ENCODE results near the gene FANCC.
"Not testable (repeated sequence)": the region's sequence is repeated elsewhere in the genome, so short reads cannot be mapped to it uniquely, and the experiment has no call there.

FANCC gene

GRCh38 chr9:95327239-95327865 lies 9.8 kb upstream of the FANCC start:
- no peak for DNase-seq

DNA sequence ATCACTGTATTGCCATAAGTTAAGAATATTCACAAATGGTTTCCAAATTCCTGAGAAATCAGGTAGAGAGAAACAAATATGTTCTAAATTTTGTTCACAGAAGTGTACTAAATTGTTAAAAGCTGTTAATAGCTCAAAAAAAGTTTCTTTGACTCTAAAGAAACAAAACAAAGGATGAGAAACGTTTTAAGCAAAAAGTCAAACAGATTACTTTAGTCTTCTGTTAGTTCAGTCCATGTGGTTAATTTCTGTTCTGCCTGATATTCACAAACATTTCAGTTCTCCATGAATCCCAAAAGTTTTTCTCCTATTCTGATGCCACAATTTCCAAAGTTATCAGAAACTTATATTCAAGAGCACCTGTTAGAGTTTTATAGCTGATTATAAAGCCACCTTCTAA lies 7.7 kb upstream of the FANCC start:
- DNase-seq, result no peak

GRCh38 chr9:95317893-95318211 lies 343 bp upstream of the FANCC start:
- no peak for DNase-seq

DNA sequence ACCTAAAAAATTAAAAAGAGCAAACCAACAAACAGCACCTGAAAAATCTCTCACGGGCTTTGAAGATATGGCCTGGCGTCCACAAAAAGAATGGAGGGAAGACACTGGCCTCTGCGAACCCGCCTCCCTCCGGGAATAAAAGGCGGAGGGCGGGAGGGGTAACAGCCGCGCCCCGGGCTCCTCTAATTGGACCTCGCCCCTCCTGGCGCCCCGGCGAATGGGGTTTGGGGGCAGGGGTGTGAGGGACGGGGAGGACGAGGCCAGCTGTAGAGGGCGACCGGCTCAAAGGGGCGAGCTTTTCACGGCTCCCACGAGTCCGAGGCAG lies 753 bp downstream of the FANCC start:
- peak; percentile 31 to 32 for DNase-seq

DNA sequence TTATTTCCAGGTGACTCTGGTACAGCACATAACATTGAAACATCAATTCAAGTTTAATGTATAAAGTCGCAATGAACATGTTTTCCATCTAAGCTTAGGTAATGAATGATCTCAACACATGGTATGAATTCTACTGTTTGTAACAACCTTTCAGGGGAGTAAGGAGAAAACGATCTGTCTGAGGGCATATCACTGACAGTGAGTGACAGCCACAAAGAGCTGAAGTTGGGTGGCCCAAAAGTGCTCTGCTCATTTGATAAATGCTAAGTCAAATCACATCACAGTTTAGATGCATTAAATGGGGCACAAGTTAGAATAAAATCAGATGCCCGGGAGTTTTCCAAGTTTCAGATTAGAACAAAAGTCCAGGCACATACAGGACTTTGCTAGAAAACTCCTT lies 1.2 kb downstream of the FANCC start:
- no peak for DNase-seq

GRCh38 chr9:95315108-95315746 lies 2.3 kb downstream of the FANCC start:
- DNase-seq, result no peak

GRCh38 chr9:95313010-95313498 lies 4.5 kb downstream of the FANCC start:
- DNase-seq, result peak; percentile 14 to 22

DNA sequence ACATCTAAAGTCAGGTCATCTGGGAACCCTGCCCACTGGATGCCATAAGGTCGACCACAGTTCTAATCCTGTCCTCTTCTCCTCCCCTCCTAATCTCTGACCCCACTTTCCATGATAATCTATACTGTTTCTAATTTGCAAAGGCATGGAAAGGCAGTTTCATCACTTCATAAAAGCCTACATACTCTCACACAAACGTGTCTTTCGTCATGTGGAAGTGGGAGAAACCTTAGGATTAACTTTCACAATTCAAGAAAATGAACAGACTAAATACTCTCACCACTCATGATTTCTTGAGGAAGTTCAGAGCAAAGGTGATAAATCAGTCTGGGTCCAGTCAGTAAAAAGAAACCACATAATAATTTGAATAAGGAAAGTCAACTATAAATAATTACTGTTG lies 5.5 kb downstream of the FANCC start:
- peak in 1 of 2 donors; percentile 62 for DNase-seq

- DNase-seq, result no peak
Measured at GRCh38 chr9:95307538-95307937, 10.0 kb downstream of the FANCC start.

DNA sequence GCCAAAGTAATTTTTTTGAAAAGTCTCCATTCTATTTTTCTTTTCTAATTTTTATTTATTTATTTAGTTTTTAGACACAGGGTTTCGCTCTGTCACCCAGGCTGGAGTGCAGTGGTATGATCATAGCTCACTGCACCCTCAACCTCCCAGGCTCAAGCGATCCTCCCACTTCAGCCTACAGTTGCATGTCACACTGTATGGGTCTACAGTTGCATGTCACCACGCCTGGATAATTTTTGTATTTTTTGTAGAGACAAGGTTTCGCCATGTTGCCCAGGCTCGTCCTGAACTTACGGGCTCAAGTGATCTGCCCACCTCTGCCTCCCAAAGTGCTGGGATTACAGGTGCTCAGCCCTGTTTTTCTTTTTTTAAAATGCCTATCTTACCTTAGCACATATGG lies 10.7 kb downstream of the FANCC start:
- no peak for DNase-seq

DNA sequence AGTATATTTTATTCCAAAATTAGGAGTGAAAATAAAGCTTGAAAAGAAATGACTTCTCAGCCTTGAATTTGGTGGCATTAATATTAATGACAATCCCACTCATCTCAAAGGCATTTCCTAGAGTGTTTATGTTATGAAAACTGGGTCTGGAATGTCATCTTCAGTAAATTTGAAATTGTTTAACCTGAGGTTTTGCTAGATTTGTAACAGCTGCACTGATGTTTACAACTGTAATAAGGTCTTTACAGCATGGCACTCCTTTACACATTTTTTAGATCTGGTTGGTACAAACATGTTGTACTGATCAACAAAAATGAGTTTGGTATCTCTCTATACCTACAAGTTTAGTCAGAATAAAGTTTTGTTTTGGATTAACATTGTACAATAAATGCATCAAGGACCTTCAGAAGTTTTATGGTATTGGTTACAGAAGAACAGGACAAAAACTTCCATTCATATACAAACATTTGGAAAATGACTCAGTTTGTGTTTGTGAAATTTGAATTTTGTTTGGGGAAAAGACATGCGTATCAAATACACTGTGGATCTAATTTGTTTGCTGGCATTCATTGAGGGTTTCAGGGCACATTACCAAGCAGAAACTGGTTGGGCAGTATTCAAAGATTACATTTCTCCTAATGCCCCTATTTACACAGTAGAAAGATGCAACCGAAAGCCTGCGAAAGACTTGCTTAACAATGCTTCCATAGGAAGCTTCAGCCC lies 11.6 kb downstream of the FANCC start:
- DNase-seq, result no peak

GRCh38 chr9:95302479-95302878 lies 15.0 kb downstream of the FANCC start:
- DNase-seq, result no peak

DNA sequence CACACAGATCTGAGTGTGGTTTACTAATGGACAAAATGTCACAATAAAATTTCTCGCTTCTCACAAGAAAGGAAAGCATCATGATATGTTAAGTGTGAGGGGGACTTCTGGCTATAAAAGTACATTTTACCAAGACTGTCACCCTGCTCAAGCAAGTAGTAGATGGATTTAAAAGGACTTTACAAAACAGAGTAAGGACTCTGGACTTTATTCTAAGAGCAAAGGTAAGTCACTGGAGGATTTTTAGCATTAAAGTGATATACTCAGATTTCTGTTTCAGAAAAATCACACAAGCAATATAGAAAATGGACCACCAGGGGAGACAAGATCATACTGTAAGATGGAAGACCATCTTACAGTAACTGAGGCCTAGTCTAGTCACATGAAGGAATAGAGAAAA lies 19.7 kb downstream of the FANCC start:
- no peak for DNase-seq

GRCh38 chr9:95297316-95297715 lies 20.2 kb downstream of the FANCC start:
- DNase-seq, result no peak

- no peak for DNase-seq
Measured at GRCh38 chr9:95296761-95297160, 20.7 kb downstream of the FANCC start.

- DNase-seq, result not testable (repeated sequence)
Measured at GRCh38 chr9:95293296-95293695, 24.2 kb downstream of the FANCC start.

GRCh38 chr9:95292226-95292625 lies 25.3 kb downstream of the FANCC start:
- no peak for DNase-seq

DNA sequence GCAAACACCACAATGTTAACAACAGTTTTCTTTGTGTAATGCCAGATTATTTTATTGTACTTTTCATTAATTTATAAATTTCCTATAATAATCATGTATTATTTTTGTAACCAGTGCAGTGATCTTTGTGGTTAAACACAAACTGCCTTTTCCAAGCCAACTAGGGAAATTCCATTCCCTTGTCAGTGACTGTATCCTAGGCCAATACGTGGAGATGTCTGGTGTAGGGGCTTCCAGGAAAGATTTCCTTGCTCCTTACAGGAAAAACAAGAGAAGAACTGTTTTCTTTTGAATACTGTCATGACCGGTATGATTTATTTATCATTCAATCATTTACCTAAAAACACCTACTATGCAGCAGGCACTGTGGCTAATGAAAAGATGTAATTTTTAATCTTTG lies 31.4 kb downstream of the FANCC start:
- DNase-seq, result no peak

DNA sequence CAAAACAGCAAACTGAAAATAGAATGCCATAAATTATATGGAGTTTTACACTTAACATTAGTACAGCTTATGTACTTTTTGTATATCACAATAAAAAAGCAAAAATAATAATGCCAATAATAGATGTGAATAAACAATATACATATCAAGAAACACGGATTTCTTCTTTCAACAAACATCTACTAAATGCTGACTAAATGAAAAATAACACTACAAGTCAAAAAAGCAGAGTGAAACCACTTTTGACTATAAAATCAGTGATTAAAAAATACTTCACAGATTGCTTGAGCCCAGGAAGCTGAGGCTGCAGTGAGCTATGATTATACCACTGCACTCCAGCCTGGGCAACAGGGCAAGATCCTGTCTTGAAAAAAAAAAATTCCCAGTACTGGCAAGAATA lies 32.2 kb downstream of the FANCC start:
- DNase-seq, result no peak

GRCh38 chr9:95284162-95285080 lies 33.1 kb downstream of the FANCC start:
- no peak for DNase-seq

DNA sequence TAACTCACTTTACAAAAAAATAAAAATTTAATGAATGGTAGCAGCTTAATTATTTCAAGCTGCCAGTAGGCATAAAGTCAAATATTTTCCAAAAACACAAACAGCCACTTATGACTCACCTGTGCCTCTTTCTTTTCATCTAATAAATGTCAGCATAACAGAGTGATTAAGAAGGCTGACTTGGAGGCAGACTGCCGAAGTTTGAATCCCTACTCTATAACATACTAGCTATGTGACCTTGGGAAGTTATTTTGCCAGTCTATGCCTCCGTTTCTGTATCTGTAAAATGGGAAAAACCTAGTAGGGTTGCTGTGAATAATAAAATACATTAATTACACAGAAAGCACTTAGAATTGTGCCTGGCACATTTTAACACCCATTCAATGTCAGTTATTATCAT lies 33.8 kb downstream of the FANCC start:
- DNase-seq, result no peak

GRCh38 chr9:95282332-95282731 lies 35.2 kb downstream of the FANCC start:
- DNase-seq, result no peak

GRCh38 chr9:95280745-95281144 lies 36.8 kb downstream of the FANCC start:
- DNase-seq, result no peak
